ENCODE data around the gene HDHD5. TPM values are rescaled to one million over a fixed set of nuclear protein-coding genes. Genes with fewer than 3 reads are reported as not detected.

HDHD5 gene
- total RNA-seq, 1 experiment from 2014 or later: 68.4 TPM

DNA sequence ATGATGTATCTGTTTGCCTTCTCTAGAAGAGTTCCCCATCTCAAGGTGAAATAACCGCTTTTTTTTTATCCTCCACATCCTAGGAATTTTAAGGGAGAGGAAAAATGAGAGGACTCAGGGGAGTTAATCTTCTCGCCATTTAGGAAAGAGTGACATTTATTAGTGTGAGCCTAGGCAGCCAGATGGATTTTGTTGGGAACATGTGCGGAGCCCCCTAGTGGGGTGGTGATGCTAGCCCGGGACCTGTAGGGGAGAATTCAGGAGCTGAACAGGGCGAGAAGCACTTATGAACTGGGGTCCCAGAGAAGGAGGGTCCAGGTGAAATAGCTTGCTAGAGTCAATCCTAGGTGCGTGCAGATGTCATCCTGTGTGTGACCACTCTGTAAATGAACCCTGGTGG lies 63.5 kb downstream of the HDHD5 start:
- Histone ChIP-seq H3K14ac (ENCODE audit: insufficient read depth, low read length) (no peak overlapping the region), H2BK15ac (ENCODE audit: low read depth, low read length) (no peak overlapping the region), H3K4me1 (ENCODE audit: insufficient read depth, low read length) (no peaks in the 10 kb centered on the region), H4K91ac (ENCODE audit: insufficient read length, low read depth, low read length) (no peak overlapping the region), H3K23ac (ENCODE audit: insufficient read length, low read depth, low read length) (no peak overlapping the region), H3K79me1 (ENCODE audit: insufficient read depth, low read depth, low read length, poor library complexity, severe bottlenecking) (peaks cover 5% of the 10 kb centered on the region), H3K4me2 (ENCODE audit: insufficient read depth, insufficient read length, low read length) (no peak overlapping the region), H3K9ac (ENCODE audit: extremely low read depth, insufficient read length, low read length) (no peak overlapping the region), H4K8ac (replicated peaks; ENCODE audit: insufficient read length, low read depth, low read length) (no peak overlapping the region), H2AK5ac (ENCODE audit: insufficient read length, low read length) (no peak overlapping the region), H3K18ac (ENCODE audit: insufficient read length, low read depth, low read length) (no peak overlapping the region), H4K20me1 (ENCODE audit: control insufficient read depth, insufficient read depth, insufficient read length) (no peaks in the 10 kb centered on the region), H2BK120ac (ENCODE audit: low read depth, low read length, poor library complexity, severe bottlenecking) (no peak overlapping the region), H3K4ac (ENCODE audit: low read depth, low read length) (no peak overlapping the region), H3K27ac (ENCODE audit: insufficient read length, low read depth, low read length) (no peak overlapping the region), H3K23me2 (ENCODE audit: insufficient read length, low read depth, low read length, poor library complexity, severe bottlenecking) (no peaks in the 10 kb centered on the region), H3K9me3 (ENCODE audit: control insufficient read depth, low read depth, low read length) (no peaks in the 10 kb centered on the region), H3K56ac (ENCODE audit: insufficient read length, low read depth, low read length) (no peak overlapping the region), H4K5ac (ENCODE audit: insufficient read length, low read depth, low read length) (no peak overlapping the region), H2BK20ac (ENCODE audit: low read depth, low read length, poor library complexity, severe bottlenecking) (no peak overlapping the region), H2BK12ac (ENCODE audit: insufficient read length, low read depth, low read length) (no peak overlapping the region), H3K79me2 (ENCODE audit: insufficient read depth, low read length) (no peaks in the 10 kb centered on the region), H2AFZ (ENCODE audit: low read length) (no peak overlapping the region), H3T11ph (ENCODE audit: low read length) (no peak overlapping the region), H2BK5ac (ENCODE audit: insufficient read length, low read length) (no peak overlapping the region), H3K27me3 (ENCODE audit: insufficient read depth, low read length) (no peaks in the 10 kb centered on the region)
- peak; percentile 78 for TF ChIP-seq CTCF (conservative IDR thresholded peaks at IDR 0.05)
- no peak overlapping the region for H3K27ac Mint-ChIP-seq
- H3K27me3 Mint-ChIP-seq (ENCODE audit: low read depth): no peaks in the 10 kb centered on the region
- H3K4me3 Mint-ChIP-seq: no peak overlapping the region
- H3K36me3 Mint-ChIP-seq (ENCODE audit: insufficient read depth in 1 of 3, low read depth in 3 of 3): peaks cover 0 to 19% (median 0%) of the 10 kb centered on the region in 3 experiments; a peak in 3 of 7 replicates
- peaks cover 15 to 19% of the 10 kb centered on the region in 2 experiments for H3K4me1 Mint-ChIP-seq
- DNase-seq: no peak
- no peaks in the 10 kb centered on the region for H3K9me3 Mint-ChIP-seq
- no CpG with 5 or more reads among the region's 6 CpGs for WGBS (ENCODE audit: extremely low coverage, insufficient read length, low lambda C conversion rate)
